ENCODE data around the gene CELF4.

DNA sequence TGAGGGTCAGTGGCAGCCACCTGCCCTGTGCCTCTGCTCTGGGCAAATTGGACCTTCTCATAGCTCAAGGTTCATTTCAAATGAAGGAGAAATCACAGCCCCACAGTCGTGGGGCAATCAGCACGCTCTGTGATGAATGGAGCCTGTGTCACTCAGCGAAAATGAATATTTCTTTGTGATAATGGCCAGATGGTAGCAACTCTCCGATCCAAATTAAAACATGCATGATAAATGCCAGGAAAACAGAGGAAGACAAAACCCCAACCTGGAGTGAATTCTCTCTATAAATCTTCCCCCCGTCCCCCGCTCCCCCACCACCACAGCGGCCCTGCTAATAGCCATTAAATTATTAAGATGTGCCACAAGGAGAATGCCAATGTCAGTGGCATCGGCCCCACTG lies 258.4 kb downstream of the CELF4 start:
- TF ChIP-seq, protein P1, sequence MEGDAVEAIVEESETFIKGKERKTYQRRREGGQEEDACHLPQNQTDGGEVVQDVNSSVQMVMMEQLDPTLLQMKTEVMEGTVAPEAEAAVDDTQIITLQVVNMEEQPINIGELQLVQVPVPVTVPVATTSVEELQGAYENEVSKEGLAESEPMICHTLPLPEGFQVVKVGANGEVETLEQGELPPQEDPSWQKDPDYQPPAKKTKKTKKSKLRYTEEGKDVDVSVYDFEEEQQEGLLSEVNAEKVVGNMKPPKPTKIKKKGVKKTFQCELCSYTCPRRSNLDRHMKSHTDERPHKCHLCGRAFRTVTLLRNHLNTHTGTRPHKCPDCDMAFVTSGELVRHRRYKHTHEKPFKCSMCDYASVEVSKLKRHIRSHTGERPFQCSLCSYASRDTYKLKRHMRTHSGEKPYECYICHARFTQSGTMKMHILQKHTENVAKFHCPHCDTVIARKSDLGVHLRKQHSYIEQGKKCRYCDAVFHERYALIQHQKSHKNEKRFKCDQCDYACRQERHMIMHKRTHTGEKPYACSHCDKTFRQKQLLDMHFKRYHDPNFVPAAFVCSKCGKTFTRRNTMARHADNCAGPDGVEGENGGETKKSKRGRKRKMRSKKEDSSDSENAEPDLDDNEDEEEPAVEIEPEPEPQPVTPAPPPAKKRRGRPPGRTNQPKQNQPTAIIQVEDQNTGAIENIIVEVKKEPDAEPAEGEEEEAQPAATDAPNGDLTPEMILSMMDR (IDR thresholded peaks at IDR 0.05; ENCODE audit: extremely low read depth in 1 of 2, insufficient read depth in 1 of 2, low read depth in 1 of 2, low read length in 2 of 2): no peak
- TF ChIP-seq POLR2A (IDR thresholded peaks at IDR 0.05; ENCODE audit: low read depth, low read length): no peak
- no peak for TF ChIP-seq GATA2 (IDR thresholded peaks at IDR 0.05; ENCODE audit: insufficient read depth, insufficient read length, low read depth, low read length)
- TF ChIP-seq FOS (IDR thresholded peaks at IDR 0.05; ENCODE audit: borderline replicate concordance, insufficient read depth, low read length): no peak
- no peak for TF ChIP-seq POLR2AphosphoS5 (IDR thresholded peaks at IDR 0.05; ENCODE audit: insufficient read depth, low read depth, low read length)
- TF ChIP-seq EZH2 (IDR thresholded peaks at IDR 0.05; ENCODE audit: borderline replicate concordance, low read depth, low read length, severe bottlenecking): no peak
- TF ChIP-seq, protein P2, sequence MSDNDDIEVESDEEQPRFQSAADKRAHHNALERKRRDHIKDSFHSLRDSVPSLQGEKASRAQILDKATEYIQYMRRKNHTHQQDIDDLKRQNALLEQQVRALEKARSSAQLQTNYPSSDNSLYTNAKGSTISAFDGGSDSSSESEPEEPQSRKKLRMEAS (IDR thresholded peaks at IDR 0.05; ENCODE audit: insufficient read depth, insufficient read length): no peak
- no peak for TF ChIP-seq MYC (IDR thresholded peaks at IDR 0.05; ENCODE audit: low read depth, low read length)
- no peak for TF ChIP-seq JUN (IDR thresholded peaks at IDR 0.05; ENCODE audit: borderline replicate concordance, insufficient read depth, insufficient read length, low read depth)
